ENCODE results near the gene TRIO.

GRCh38 chr5:14212838-14213237 lies 69.7 kb downstream of the TRIO start:
- TF ChIP-seq CTCF (IDR thresholded peaks at IDR 0.05; ENCODE audit: poor library complexity) (no peak), EZH2 (IDR thresholded peaks at IDR 0.05; ENCODE audit: borderline replicate concordance) (no peak), EZH2phosphoT487 (IDR thresholded peaks at IDR 0.05; ENCODE audit: low read depth, severe bottlenecking, unreplicated experiment) (no peak)
